ENCODE measurements around the gene ACTR3.

The ACTR3 gene

GRCh38 chr2:114007436-114007835, 117.5 kb downstream of the ACTR3 start:
- no peak for TF ChIP-seq CTCF (IDR thresholded peaks at IDR 0.05)
- no peak for DNase-seq
- peaks cover 6% of the 10 kb centered on the region for H3K27me3 Mint-ChIP-seq (ENCODE audit: low read depth, poor library complexity)
- no peak overlapping the region for H3K4me3 Mint-ChIP-seq
- no peak overlapping the region for H3K27ac Mint-ChIP-seq
- H3K4me1 Mint-ChIP-seq: no peaks in the 10 kb centered on the region
- H3K9me3 Mint-ChIP-seq: peaks cover 5% of the 10 kb centered on the region
- no peaks in the 10 kb centered on the region for H3K36me3 Mint-ChIP-seq (ENCODE audit: low read depth)

DNA sequence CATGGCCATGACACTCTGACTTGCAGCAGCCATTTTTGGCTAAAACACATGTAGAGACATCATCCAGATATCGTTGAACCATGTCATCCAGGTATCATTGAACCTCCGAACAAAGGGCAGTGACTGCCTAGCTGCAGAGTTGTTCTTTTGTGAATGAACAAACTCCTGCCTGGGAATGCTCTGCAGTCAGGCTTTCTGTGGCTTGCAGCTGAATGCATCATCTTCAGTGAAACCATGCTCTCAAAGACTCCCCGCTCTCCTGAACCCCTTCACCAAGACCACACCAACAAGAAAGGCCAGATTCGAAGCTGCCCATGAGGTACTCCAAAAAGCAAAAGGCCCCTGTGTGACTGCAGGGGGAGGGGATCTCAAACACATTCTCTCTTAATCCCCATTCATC, 118.8 kb downstream of the ACTR3 start:
- no peak for DNase-seq
- H3K4me1 Mint-ChIP-seq: no peaks in the 10 kb centered on the region
- H3K27ac Mint-ChIP-seq: no peak overlapping the region
- peaks cover 5% of the 10 kb centered on the region for H3K9me3 Mint-ChIP-seq
- H3K4me3 Mint-ChIP-seq: no peak overlapping the region
- H3K27me3 Mint-ChIP-seq (ENCODE audit: low read depth, poor library complexity): peaks cover 6% of the 10 kb centered on the region
- H3K36me3 Mint-ChIP-seq (ENCODE audit: low read depth): no peaks in the 10 kb centered on the region
- no peak for TF ChIP-seq CTCF (IDR thresholded peaks at IDR 0.05)

- TF ChIP-seq CTCF (IDR thresholded peaks at IDR 0.05): no peak
- DNase-seq: no peak
- no peak overlapping the region for H3K27ac Mint-ChIP-seq
- H3K4me3 Mint-ChIP-seq: no peak overlapping the region
- H3K9me3 Mint-ChIP-seq: peaks cover 2% of the 10 kb centered on the region
- H3K27me3 Mint-ChIP-seq (ENCODE audit: low read depth, poor library complexity): peaks cover 6% of the 10 kb centered on the region
- no peaks in the 10 kb centered on the region for H3K4me1 Mint-ChIP-seq
- no peaks in the 10 kb centered on the region for H3K36me3 Mint-ChIP-seq (ENCODE audit: low read depth)
Measured at GRCh38 chr2:114009205-114009944, 119.5 kb downstream of the ACTR3 start.

DNA sequence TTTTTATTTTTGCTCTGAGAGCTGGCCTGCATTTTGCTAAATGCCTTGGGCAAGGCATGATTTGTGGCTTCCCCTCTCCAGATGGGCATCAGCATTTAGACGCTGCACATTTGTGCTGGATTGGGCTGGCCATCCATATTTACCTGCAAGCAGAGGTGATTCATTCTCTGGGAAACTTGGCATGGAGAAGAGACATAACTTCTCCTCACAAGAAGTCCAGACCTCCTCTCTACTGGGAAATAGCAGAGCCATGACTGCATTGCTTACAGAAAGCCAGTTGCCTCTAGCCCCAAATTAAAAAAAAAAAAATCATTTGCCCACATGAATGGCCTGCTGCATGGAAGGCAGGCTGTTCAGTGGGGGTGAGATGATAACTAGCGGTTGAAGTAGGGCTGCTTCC, 120.1 kb downstream of the ACTR3 start:
- no peak for TF ChIP-seq CTCF (IDR thresholded peaks at IDR 0.05)
- no peaks in the 10 kb centered on the region for H3K9me3 Mint-ChIP-seq
- H3K27me3 Mint-ChIP-seq (ENCODE audit: low read depth, poor library complexity): peaks cover 6% of the 10 kb centered on the region
- H3K4me3 Mint-ChIP-seq: no peak overlapping the region
- DNase-seq: no peak
- no peak overlapping the region for H3K27ac Mint-ChIP-seq
- no peaks in the 10 kb centered on the region for H3K36me3 Mint-ChIP-seq (ENCODE audit: low read depth)
- no peaks in the 10 kb centered on the region for H3K4me1 Mint-ChIP-seq

GRCh38 chr2:114011713-114012112, 121.8 kb downstream of the ACTR3 start:
- Mint-ChIP-seq H3K9me3 (peaks cover 5% of the 10 kb centered on the region), H3K4me1 (no peaks in the 10 kb centered on the region), H3K36me3 (ENCODE audit: low read depth) (no peaks in the 10 kb centered on the region), H3K27ac (no peak overlapping the region), H3K4me3 (no peak overlapping the region), H3K27me3 (ENCODE audit: low read depth, poor library complexity) (peaks cover 9% of the 10 kb centered on the region)
- TF ChIP-seq CTCF (IDR thresholded peaks at IDR 0.05): no peak
- DNase-seq: no peak
